ENCODE data around the gene GRAMD2A.

- TF ChIP-seq CTCF (IDR thresholded peaks at IDR 0.05) = no peak
- TF ChIP-seq EP300 (IDR thresholded peaks at IDR 0.05) = no peak
These were observed 51.4 kb downstream of the GRAMD2A start for GRCh38 chr15:72146221-72146620.

All from tibial nerve (tissue), 4 donors.